IPS-NIHi7 (cell line): ENCODE measurements around the gene ETV6.
A peak's percentile ranks its signal among the peaks of the same experiment; 100 is the strongest.

ENCODE experiments used
- DNase-seq: peaks from one replicate; pipeline ENCODE4 v3.0.0; 2012; ENCODE audit warnings: mixed read lengths; ENCODE audit errors: extremely low spot score

Gene ETV6

GRCh38 chr12:11645391-11645790 is 4.1 kb upstream of the ETV6 start:
- DNase-seq, result no peak

- DNase-seq, result peak; percentile 72
Measured at GRCh38 chr12:11648514-11649412, 711 bp upstream of the ETV6 start.

GRCh38 chr12:11650286-11651281 is 1.1 kb downstream of the ETV6 start:
- peak; percentile 50 for DNase-seq

GRCh38 chr12:11651381-11651780 is 1.9 kb downstream of the ETV6 start:
- no peak for DNase-seq

GRCh38 chr12:11651785-11652184 is 2.3 kb downstream of the ETV6 start:
- no peak for DNase-seq

- no peak for DNase-seq
Measured at GRCh38 chr12:11652351-11653040, 3.0 kb downstream of the ETV6 start.

GRCh38 chr12:11653215-11653753 is 3.8 kb downstream of the ETV6 start:
- DNase-seq, result no peak

- DNase-seq, result no peak
Measured at GRCh38 chr12:11654338-11654737, 4.9 kb downstream of the ETV6 start.

- no peak for DNase-seq
Measured at GRCh38 chr12:11654802-11655201, 5.3 kb downstream of the ETV6 start.

GRCh38 chr12:11655842-11656241 is 6.4 kb downstream of the ETV6 start:
- no peak for DNase-seq

- no peak for DNase-seq
Measured at GRCh38 chr12:11656550-11656949, 7.1 kb downstream of the ETV6 start.

- DNase-seq, result no peak
Measured at GRCh38 chr12:11657511-11657910, 8.0 kb downstream of the ETV6 start.

- no peak for DNase-seq
Measured at GRCh38 chr12:11658791-11659190, 9.3 kb downstream of the ETV6 start.

- no peak for DNase-seq
Measured at GRCh38 chr12:11660624-11661023, 11.2 kb downstream of the ETV6 start.

- no peak for DNase-seq
Measured at GRCh38 chr12:11661491-11662089, 12.1 kb downstream of the ETV6 start.

GRCh38 chr12:11662369-11662768 is 12.9 kb downstream of the ETV6 start:
- no peak for DNase-seq

- no peak for DNase-seq
Measured at GRCh38 chr12:11663130-11663529, 13.7 kb downstream of the ETV6 start.

GRCh38 chr12:11664101-11664500 is 14.6 kb downstream of the ETV6 start:
- DNase-seq, result no peak

- peak; percentile 38 for DNase-seq
Measured at GRCh38 chr12:11666131-11667050, 16.9 kb downstream of the ETV6 start.

GRCh38 chr12:11667171-11667570 is 17.7 kb downstream of the ETV6 start:
- no peak for DNase-seq
